GM23338 (cell line): ENCODE measurements around the gene MAP3K5. TPM values are rescaled to one million over a fixed set of nuclear protein-coding genes. Genes with fewer than 3 reads are reported as not detected.

Experiments
- ATAC-seq: fragments of 200-7000 bp; cut with Tn5 transposase; 3 replicates; pipeline ENCODE4 v1.9.1; 2020
- DNase-seq: peaks from one replicate; pipeline ENCODE4 v3.0.0-alpha.2; 2015; ENCODE audit warnings: low spot score
- H2AFZ ChIP-seq: fragments of 200-600 bp; sonication (generic); 2 replicates; pipeline ENCODE4 v1.8.0; 2016; ENCODE audit warnings: antibody characterized with exemption, mild to moderate bottlenecking, moderate library complexity
- H3F3A ChIP-seq: fragments of 200-600 bp; sonication (generic); replicated peaks from 2 replicates; pipeline ENCODE4 v1.8.0; 2017; ENCODE audit warnings: antibody characterized with exemption, mixed run types, low read depth
- H3K27ac ChIP-seq: fragments of 200-600 bp; sonication (generic); 2 replicates; pipeline ENCODE4 v1.6.1; 2016; ENCODE audit warnings: low read depth
- H3K27me3 ChIP-seq: fragments of 200-600 bp; sonication (generic); 2 replicates; pipeline ENCODE4 v1.8.0; 2016; ENCODE audit warnings: mild to moderate bottlenecking, mixed run types, moderate library complexity; ENCODE audit not compliant: insufficient read depth
- H3K36me3 ChIP-seq: fragments of 200-600 bp; sonication (generic); 2 replicates; pipeline ENCODE4 v1.8.0; 2016; ENCODE audit warnings: mild to moderate bottlenecking; ENCODE audit not compliant: insufficient read depth
- H3K4me1 ChIP-seq: fragments of 200-600 bp; sonication (generic); 2 replicates; pipeline ENCODE4 v1.8.0; 2016; ENCODE audit warnings: mild to moderate bottlenecking, moderate library complexity; ENCODE audit not compliant: insufficient read depth
- H3K4me2 ChIP-seq: fragments of 200-600 bp; sonication (generic); 2 replicates; pipeline ENCODE4 v1.7.1; 2017; ENCODE audit warnings: mixed run types
- H3K4me3 ChIP-seq: fragments of 200-600 bp; sonication (generic); 2 replicates; pipeline ENCODE4 v1.6.1; 2016; ENCODE audit warnings: mixed run types
- H3K79me2 ChIP-seq: fragments of 200-600 bp; sonication (generic); replicated peaks from 2 replicates; pipeline ENCODE4 v1.8.0; 2017; ENCODE audit warnings: mild to moderate bottlenecking; ENCODE audit not compliant: insufficient read depth
- H3K9me2 ChIP-seq: fragments of 200-600 bp; sonication (generic); 2 replicates; pipeline ENCODE4 v1.8.0; 2017; ENCODE audit not compliant: insufficient read depth
- H4K20me1 ChIP-seq: fragments of 200-600 bp; sonication (generic); replicated peaks from 2 replicates; pipeline ENCODE4 v1.8.0; 2017; ENCODE audit warnings: mild to moderate bottlenecking; ENCODE audit not compliant: insufficient read depth
- H3K27ac Mint-ChIP-seq: 2 replicates; pipeline ENCODE4 v1.8.0; 2020; ENCODE audit warnings: inconsistent platforms, mild to moderate bottlenecking, moderate library complexity, mixed read lengths
- H3K27me3 Mint-ChIP-seq: 3 replicates; pipeline ENCODE4 v1.8.0; 2022; ENCODE audit warnings: low read depth, mild to moderate bottlenecking, moderate library complexity, mixed read lengths, inconsistent platforms; ENCODE audit not compliant: insufficient read depth, poor library complexity
- H3K36me3 Mint-ChIP-seq: 3 replicates; pipeline ENCODE4 v1.8.0; 2021; ENCODE audit warnings: low read depth, mild to moderate bottlenecking, inconsistent platforms, moderate library complexity, mixed read lengths
- H3K4me1 Mint-ChIP-seq: 3 replicates; pipeline ENCODE4 v1.8.0; 2020; ENCODE audit warnings: mild to moderate bottlenecking, inconsistent platforms, mixed read lengths
- H3K4me3 Mint-ChIP-seq: 3 replicates; pipeline ENCODE4 v1.8.0; 2021; ENCODE audit warnings: moderate library complexity, mild to moderate bottlenecking, inconsistent platforms, mixed read lengths
- H3K9me3 Mint-ChIP-seq: 3 replicates; pipeline ENCODE4 v1.8.0; 2020; ENCODE audit warnings: moderate library complexity, mild to moderate bottlenecking, inconsistent platforms, mixed read lengths
- CREB1 ChIP-seq: fragments of 250-450 bp; sonication (Bioruptor Pico); IDR thresholded peaks from 2 replicates; pipeline ENCODE4 v1.5.0; 2020; ENCODE audit warnings: low read depth, mild to moderate bottlenecking, moderate library complexity
- EZH2 ChIP-seq: fragments of 200-600 bp; sonication (generic); IDR thresholded peaks from one replicate; pipeline ENCODE4 v1.8.0; 2017; ENCODE audit warnings: antibody characterized with exemption, mild to moderate bottlenecking, low read depth; ENCODE audit not compliant: unreplicated experiment
- JUNB ChIP-seq: IDR thresholded peaks from one replicate; pipeline ENCODE4 v1.6.1; 2016; ENCODE audit warnings: antibody characterized with exemption; ENCODE audit not compliant: unreplicated experiment
- POLR2AphosphoS5 ChIP-seq: IDR thresholded peaks from 2 replicates; pipeline ENCODE4 v1.6.1; 2016; ENCODE audit warnings: antibody characterized with exemption, low read depth
- STAT1 ChIP-seq: IDR thresholded peaks from one replicate; pipeline ENCODE4 v1.6.1; 2016; ENCODE audit warnings: antibody characterized with exemption; ENCODE audit not compliant: unreplicated experiment
- ZNF114 ChIP-seq: fragments of 250-450 bp; sonication (Bioruptor Pico); IDR thresholded peaks from 2 replicates; pipeline ENCODE4 v1.5.0; 2020; ENCODE audit warnings: mild to moderate bottlenecking, moderate library complexity
- ZNF331 ChIP-seq: fragments of 250-450 bp; sonication (Bioruptor Pico); IDR thresholded peaks from 2 replicates; pipeline ENCODE4 v1.5.0; 2020; ENCODE audit warnings: low read depth, mild to moderate bottlenecking, moderate library complexity
- polyA plus RNA-seq: library from polyadenylated mRNA; unstranded; fragments of >200 nt; fragmentation: Nextera tagmentation; extraction: Ambion mirVana; gene quantifications from 2 replicates; pipeline ENCODE4 v1.2.1, GENCODE V29; 2016
- total RNA-seq: library from RNA; depleted of rRNA; stranded (reverse); fragments of >200 nt; shearing (Covaris generic); gene quantifications from 2 replicates; pipeline ENCODE4 v1.2.3, GENCODE V29; 2014
- TF ChIP-seq, protein P1 (sequence below), 2 experiments: fragments of 200-600 bp in 1 of 2; sonication (generic) in 1 of 2; conservative IDR thresholded peaks; 2 replicates each; pipeline versions ENCODE4 v1.5.1 to v1.6.1; 2016 to 2017; ENCODE audit warnings: antibody characterized with exemption in 2 of 2, low read depth in 2 of 2, mild to moderate bottlenecking in 2 of 2, moderate library complexity in 1 of 2

Gene MAP3K5
- total and polyA plus RNA-seq, 2 experiments from 2014 or later: 0.76 to 2.8 TPM

DNA sequence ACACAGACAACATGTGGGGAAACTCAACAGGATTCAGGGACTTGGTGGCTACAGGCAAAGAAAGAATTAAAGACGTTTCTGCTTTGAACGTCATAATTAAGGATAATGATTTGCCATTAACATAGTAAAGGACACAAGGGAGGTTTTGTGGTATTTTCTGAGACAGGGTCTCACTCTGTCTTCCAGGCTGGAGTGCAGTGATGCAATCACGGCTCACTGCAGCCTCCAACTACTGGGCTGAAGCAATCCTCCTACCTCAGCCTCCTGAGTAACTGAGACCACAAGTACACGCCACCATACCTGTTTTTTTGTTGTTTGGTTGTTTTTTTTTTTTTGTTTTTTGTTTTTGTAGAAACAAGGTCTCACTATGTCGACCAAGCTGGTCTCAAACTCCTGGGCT is 62.4 kb downstream of the MAP3K5 start:
- ATAC-seq: no peak
- Mint-ChIP-seq H3K9me3 (no peaks in the 10 kb centered on the region), H3K27me3 (no peaks in the 10 kb centered on the region), H3K27ac (no peak overlapping the region), H3K4me3 (no peak overlapping the region), H3K4me1 (no peaks in the 10 kb centered on the region; the same call in 2 of the 3 replicates), H3K36me3 (no peaks in the 10 kb centered on the region)
- H4K20me1 ChIP-seq: no peaks in the 10 kb centered on the region
- no peaks in the 10 kb centered on the region for H3K27me3 ChIP-seq
- no peaks in the 10 kb centered on the region for H3K79me2 ChIP-seq
- no peak overlapping the region for H3K4me3 ChIP-seq
- H2AFZ ChIP-seq: no peak overlapping the region
- no peak overlapping the region for H3K27ac ChIP-seq
- DNase-seq: no peak
- H3K4me2 ChIP-seq: no peak overlapping the region
- TF ChIP-seq ZNF331 (CRISPR knock-in tag) (no peak), POLR2AphosphoS5 (no peak)
- no peaks in the 10 kb centered on the region for H3K9me2 ChIP-seq
- H3F3A ChIP-seq: no peaks in the 10 kb centered on the region
- H3K36me3 ChIP-seq: no peaks in the 10 kb centered on the region
- no peaks in the 10 kb centered on the region for H3K4me1 ChIP-seq

DNA sequence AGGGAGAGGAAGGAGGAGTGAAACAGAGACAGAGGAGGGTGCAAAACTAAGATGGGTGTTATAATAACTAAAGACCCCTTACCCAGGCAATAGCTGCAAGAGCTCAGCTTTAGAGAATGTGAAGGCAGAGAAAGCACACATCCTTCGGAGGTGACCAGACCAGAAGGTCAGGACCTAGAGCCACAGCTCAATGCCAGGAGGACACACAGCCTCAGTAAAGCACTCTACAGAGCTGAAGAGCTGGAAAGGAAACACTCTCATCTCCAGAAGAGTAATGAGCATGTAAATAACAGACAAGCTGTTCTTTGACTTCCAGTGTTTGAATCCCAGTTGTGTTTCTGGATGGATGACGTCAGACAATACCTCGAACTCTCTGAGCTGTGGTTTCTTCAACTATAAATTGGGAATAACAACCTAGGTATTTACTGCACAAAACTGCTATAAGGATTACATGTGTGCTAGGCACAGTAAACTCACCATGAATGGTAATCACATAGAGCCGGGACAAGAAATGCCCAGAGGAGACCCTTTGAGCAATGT is 63.2 kb downstream of the MAP3K5 start:
- H3K36me3 Mint-ChIP-seq: no peaks in the 10 kb centered on the region
- Histone ChIP-seq H3K4me3 (no peak overlapping the region), H3K79me2 (no peaks in the 10 kb centered on the region), H3K27me3 (no peaks in the 10 kb centered on the region), H4K20me1 (no peaks in the 10 kb centered on the region), H3F3A (no peaks in the 10 kb centered on the region), H2AFZ (no peak overlapping the region), H3K36me3 (no peaks in the 10 kb centered on the region), H3K9me2 (no peaks in the 10 kb centered on the region), H3K4me1 (no peaks in the 10 kb centered on the region), H3K4me2 (no peak overlapping the region), H3K27ac (no peak overlapping the region)
- H3K9me3 Mint-ChIP-seq: no peaks in the 10 kb centered on the region
- H3K27me3 Mint-ChIP-seq: no peaks in the 10 kb centered on the region
- TF ChIP-seq CREB1 (CRISPR knock-in tag): no peak
- no peak for TF ChIP-seq STAT1
- no peak for TF ChIP-seq ZNF114 (CRISPR knock-in tag)
- TF ChIP-seq JUNB: no peak
- TF ChIP-seq EZH2: no peak
- TF ChIP-seq, protein P1, sequence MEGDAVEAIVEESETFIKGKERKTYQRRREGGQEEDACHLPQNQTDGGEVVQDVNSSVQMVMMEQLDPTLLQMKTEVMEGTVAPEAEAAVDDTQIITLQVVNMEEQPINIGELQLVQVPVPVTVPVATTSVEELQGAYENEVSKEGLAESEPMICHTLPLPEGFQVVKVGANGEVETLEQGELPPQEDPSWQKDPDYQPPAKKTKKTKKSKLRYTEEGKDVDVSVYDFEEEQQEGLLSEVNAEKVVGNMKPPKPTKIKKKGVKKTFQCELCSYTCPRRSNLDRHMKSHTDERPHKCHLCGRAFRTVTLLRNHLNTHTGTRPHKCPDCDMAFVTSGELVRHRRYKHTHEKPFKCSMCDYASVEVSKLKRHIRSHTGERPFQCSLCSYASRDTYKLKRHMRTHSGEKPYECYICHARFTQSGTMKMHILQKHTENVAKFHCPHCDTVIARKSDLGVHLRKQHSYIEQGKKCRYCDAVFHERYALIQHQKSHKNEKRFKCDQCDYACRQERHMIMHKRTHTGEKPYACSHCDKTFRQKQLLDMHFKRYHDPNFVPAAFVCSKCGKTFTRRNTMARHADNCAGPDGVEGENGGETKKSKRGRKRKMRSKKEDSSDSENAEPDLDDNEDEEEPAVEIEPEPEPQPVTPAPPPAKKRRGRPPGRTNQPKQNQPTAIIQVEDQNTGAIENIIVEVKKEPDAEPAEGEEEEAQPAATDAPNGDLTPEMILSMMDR (conservative IDR thresholded peaks at IDR 0.05; ENCODE audit: low read depth in 2 of 2): no peak
- TF ChIP-seq POLR2AphosphoS5: no peak
- no peak overlapping the region for H3K4me3 Mint-ChIP-seq
- H3K27ac Mint-ChIP-seq: no peak overlapping the region
- ATAC-seq: no peak
- no peak for DNase-seq
- H3K4me1 Mint-ChIP-seq: no peaks in the 10 kb centered on the region; the same call in 2 of the 3 replicates
